HEK293 (cell line): ENCODE results near the gene MED14.

Source experiments
- ZBTB10 ChIP-seq: fragments of 450-650 bp; formaldehyde crosslinking; IDR thresholded peaks from 2 replicates; pipeline ENCODE4 v1.5.1; 2016; ENCODE audit warnings: missing biosample characterization, missing genetic modification characterization
- ZNF433 ChIP-seq: fragments of 450-650 bp; formaldehyde crosslinking; IDR thresholded peaks from 2 replicates; pipeline ENCODE4 v1.5.1; 2016; ENCODE audit warnings: missing biosample characterization, missing genetic modification characterization, low read depth

- TF ChIP-seq ZBTB10 (tag by site-specific recombination) (no peak), ZNF433 (tag by site-specific recombination) (no peak)
Measured at GRCh38 chrX:40684092-40684491, 51.2 kb downstream of the MED14 start.
